ENCODE measurements around the gene RABAC1.

Gene RABAC1

DNA sequence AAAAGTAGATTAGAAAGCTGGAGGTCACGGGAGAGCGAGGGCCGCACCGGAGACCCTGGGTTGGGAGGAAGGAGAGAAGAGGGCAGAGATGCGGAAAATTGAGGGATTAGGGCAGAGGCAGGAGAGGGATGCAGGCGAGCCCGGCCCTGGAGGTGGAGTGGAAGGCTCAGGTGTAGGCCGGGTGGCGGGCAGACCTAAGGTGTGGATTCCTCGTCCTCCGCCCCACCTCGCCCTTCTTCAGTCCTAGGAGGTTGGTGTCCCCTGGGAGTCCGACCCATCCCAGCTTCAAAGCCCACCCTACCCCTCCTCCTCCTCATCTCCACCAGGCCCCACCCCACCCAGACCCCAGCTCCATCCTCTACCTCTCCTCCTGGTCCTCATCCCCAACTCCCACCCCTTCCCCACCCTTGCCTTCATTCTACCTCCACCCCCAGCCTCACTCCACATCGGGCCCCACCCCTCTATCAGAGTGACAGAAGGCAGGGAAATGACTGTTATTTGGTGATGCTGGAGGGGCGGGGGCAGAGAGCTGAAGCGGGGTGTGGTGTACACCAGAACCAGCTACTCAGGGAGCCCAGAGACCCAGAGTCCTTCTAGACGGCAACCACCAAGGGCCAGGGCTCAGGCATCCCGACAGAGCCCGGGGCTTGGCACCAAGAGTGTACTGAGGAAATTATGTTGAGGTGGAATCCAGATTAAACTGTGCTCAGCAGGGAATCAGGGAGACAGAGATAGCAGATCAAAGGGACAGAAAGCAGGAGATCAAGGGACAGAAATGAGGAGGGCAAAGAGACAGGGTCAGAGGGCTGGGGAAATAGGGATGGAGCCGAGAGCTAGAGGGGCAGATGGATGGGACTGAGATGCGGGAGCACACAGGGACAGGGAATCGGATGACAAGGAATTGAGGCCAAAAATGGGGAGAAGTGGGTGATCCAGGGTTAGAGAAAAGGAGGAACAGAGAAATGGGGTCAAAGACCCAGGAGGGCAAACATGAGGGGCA is 37.2 kb downstream of the RABAC1 start:
- in situ Hi-C loops (cut with HindIII; ENCODE audit: low sequenced_read_pairs), result no loop called here
- H3K4me3 ChIP-seq (ENCODE audit: low read depth, low read length), result no peak overlapping the region

DNA sequence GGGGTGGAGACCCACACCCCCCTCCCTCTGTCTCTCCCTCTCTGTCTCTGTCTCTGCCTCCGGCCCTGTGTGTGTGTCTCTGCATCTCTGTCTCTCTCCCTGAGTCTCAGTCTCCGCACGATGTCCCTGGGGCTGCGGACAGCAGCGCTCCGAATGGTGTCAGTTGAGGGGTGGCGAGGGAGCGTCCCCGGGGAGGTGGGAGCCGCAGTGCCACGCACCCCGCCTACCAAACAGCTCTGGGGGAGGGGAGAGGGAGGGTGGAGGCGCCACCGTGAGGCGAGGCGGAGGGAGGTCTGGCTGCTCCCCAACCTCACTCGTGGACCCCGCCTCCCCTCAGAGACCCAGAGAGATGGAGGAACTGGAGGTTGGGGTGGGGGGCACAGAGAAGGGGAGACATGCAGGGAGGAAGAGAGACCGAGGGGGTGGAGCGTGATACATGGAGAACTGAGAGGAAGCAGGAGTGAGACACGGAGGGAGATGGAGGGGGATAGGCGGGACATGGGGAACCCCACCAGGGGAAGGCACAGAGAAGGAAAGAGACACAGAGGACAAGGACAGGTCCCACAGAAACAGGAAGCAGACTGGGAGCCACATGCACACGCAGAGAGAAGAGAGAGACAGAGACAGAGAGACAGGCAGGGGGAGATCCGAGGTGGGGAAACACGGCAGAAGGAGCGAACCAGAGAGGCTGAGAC is 38.1 kb downstream of the RABAC1 start:
- in situ Hi-C loops (cut with HindIII; ENCODE audit: low sequenced_read_pairs), result no loop called here
- no peak for TF ChIP-seq CTCF (IDR thresholded peaks at IDR 0.05; ENCODE audit: low read depth, low read length)
- no peak for DNase-seq (ENCODE audit: low read depth, low spot score)
- H3K4me3 ChIP-seq (ENCODE audit: low read depth, low read length), result no peak overlapping the region

More for the DNA sequence above, 37.2 kb downstream of the RABAC1 start:
- no peak for DNase-seq (ENCODE audit: low read depth, low spot score)
- TF ChIP-seq CTCF (IDR thresholded peaks at IDR 0.05; ENCODE audit: low read depth, low read length), result no peak

DNA sequence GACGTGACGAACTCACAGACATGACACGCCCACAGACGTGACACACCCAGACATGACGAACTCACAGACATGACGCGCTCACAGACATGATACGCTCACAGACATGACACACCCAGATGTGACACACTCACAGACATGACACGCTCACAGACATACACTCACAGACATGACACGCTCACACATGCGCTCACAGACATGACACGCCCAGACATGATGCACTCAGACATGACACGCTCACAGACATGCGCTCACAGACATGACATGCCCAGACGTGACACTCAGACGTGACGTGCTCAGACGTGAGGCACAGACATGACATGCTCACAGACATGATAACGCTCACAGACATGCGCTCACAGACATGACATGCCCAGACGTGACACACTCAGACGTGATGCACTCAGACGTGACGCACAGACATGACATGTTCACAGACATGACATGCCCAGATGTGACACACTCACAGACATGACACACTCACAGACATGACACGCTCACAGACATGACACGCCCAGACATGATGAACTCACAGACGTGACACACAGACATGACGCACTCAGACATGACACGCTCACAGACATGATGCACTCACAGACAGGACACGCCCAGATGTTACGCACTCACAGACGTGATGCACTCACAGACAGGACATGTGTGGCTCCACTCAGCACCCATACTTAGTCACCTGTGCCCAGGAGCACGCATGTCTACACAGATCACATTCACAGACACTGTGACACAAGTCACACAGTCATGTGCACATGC is 39.0 kb downstream of the RABAC1 start:
- in situ Hi-C loops (cut with HindIII; ENCODE audit: low sequenced_read_pairs), result no loop called here
- H3K4me3 ChIP-seq (ENCODE audit: low read depth, low read length), result no peak overlapping the region
- DNase-seq (ENCODE audit: low read depth, low spot score), result no peak
- no peak for TF ChIP-seq CTCF (IDR thresholded peaks at IDR 0.05; ENCODE audit: low read depth, low read length)

DNA sequence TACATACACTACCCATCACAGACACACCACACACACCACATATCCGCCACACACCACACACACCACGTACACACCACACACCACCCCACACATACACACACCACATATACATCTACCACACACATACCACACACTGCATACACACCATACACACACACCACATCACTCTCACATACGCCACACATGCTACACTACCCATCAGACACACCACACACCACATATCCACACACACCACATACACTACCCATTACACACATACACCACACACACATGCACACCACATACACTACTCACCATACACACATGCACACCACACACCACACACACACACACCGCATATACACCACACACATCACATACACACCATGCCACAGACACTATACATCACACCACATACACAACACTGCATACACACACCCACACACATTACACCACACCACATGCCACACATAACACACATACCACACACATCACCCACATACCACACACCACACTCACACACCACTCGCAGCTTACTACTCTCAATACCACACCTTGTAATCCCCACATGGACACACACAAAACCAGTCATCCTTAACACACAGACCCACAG is 40.4 kb downstream of the RABAC1 start:
- no peak overlapping the region for H3K4me3 ChIP-seq (ENCODE audit: low read depth, low read length)
- no peak for DNase-seq (ENCODE audit: low read depth, low spot score)
- no peak for TF ChIP-seq CTCF (IDR thresholded peaks at IDR 0.05; ENCODE audit: low read depth, low read length)
- in situ Hi-C loops (cut with HindIII; ENCODE audit: low sequenced_read_pairs), result no loop called here

DNA sequence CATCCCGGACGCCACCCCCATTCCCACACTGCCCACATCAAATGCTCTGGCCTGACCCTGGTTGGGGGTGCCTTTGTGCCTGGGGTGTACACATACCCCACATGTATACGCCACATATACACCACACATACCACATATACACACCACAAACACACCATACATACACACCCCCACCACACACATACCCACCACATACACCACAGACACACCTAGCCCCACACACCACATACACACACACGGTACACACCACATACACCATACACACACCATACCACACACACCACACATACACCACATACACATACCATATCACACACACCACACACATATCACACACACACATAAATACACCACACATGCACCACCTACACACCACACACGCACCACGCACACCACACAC is 41.0 kb downstream of the RABAC1 start:
- TF ChIP-seq CTCF (IDR thresholded peaks at IDR 0.05; ENCODE audit: low read depth, low read length), result no peak
- no peak for DNase-seq (ENCODE audit: low read depth, low spot score)
- no peak overlapping the region for H3K4me3 ChIP-seq (ENCODE audit: low read depth, low read length)
- in situ Hi-C loops (cut with HindIII; ENCODE audit: low sequenced_read_pairs), result no loop called here

- no peak for DNase-seq (ENCODE audit: low read depth, low spot score)
- no peak overlapping the region for H3K4me3 ChIP-seq (ENCODE audit: low read depth, low read length)
- no peak for TF ChIP-seq CTCF (IDR thresholded peaks at IDR 0.05; ENCODE audit: low read depth, low read length)
- in situ Hi-C loops (cut with HindIII; ENCODE audit: low sequenced_read_pairs), result no loop called here
These were observed 41.4 kb downstream of the RABAC1 start for GRCh38 chr19:41917676-41918075.

Data from astrocyte of the spinal cord (primary cell).